Kidney (tissue), 14 donors: ENCODE results near the gene NIPAL1. TPM values are rescaled to one million over a fixed set of nuclear protein-coding genes. Genes with fewer than 3 reads are reported as not detected.

Experiments
- DNase-seq, 5 donors: peaks; one replicate each; pipeline ENCODE4 v3.0.0-alpha.2; 2013 to 2020
- FAIRE-seq: peaks from 2 replicates; lab custom pipeline; 2012; peaks lifted over from hg19 to GRCh38; lab: Jason Lieb, UNC
- H3K27ac ChIP-seq, 2 donors: one replicate each; pipeline ENCODE4 v1.7.0; 2013; ENCODE audit warnings: low read depth in 2 of 2, low read length in 2 of 2, inconsistent platforms in 1 of 2
- H3K27me3 ChIP-seq: one replicate; pipeline ENCODE4 v1.7.1; 2013; ENCODE audit warnings: low read length, inconsistent platforms; ENCODE audit not compliant: control insufficient read depth, insufficient read depth
- H3K36me3 ChIP-seq, 3 donors: one replicate each; pipeline versions ENCODE4 v1.7.0 to v1.7.1; 2013; ENCODE audit warnings: low read length in 3 of 3, control low read depth in 1 of 3, inconsistent platforms in 1 of 3; ENCODE audit not compliant: insufficient read depth in 3 of 3, control insufficient read depth in 2 of 3
- H3K4me1 ChIP-seq, 3 donors: one replicate each; pipeline versions ENCODE4 v1.7.0 to v1.7.1; 2013; ENCODE audit warnings: low read length in 3 of 3, inconsistent platforms in 1 of 3, low read depth in 1 of 3; ENCODE audit not compliant: control insufficient read depth in 2 of 3, insufficient read depth in 2 of 3
- H3K4me3 ChIP-seq, 3 donors: one replicate each; pipeline versions ENCODE4 v1.7.0 to v1.8.1; 2013; ENCODE audit warnings: low read length in 3 of 3, control low read depth in 1 of 3, inconsistent platforms in 1 of 3
- H3K9ac ChIP-seq, 3 donors: one replicate each; pipeline versions ENCODE4 v1.7.0 to v1.7.1; 2013; ENCODE audit warnings: low read length in 3 of 3, control low read depth in 1 of 3, inconsistent platforms in 1 of 3
- H3K9me3 ChIP-seq, 3 donors: one replicate each; pipeline versions ENCODE4 v1.7.0 to v1.7.1; 2013; ENCODE audit warnings: low read length in 3 of 3, control low read depth in 1 of 3, inconsistent platforms in 1 of 3; ENCODE audit not compliant: control insufficient read depth in 2 of 3, insufficient read depth in 1 of 3
- CTCF ChIP-seq: IDR thresholded peaks from 3 replicates; pipeline ENCODE4 v1.5.1; 2012; ENCODE audit warnings: mild to moderate bottlenecking, moderate library complexity, borderline replicate concordance; ENCODE audit not compliant: insufficient read depth; ENCODE audit errors: extremely low read depth
- intact Hi-C: fragments of 100-400 bp; cut with DNase I; formaldehyde crosslinking; loops from one replicate; pipeline ENCODE4 v1.11.1; 2022
- polyA plus RNA-seq: library from polyadenylated mRNA; stranded (reverse); fragments of 350-450 nt; fragmentation: Illumina TruSeq; extraction: RNeasy Lipid Tissue Mini Kit (QIAGEN cat#74804); gene quantifications from one replicate; pipeline ENCODE4 v1.2.3, GENCODE V29; 2014; ENCODE audit warnings: low read depth, low replicate concordance; ENCODE audit not compliant: insufficient read depth
- total RNA-seq: library from RNA; stranded (reverse); fragmentation: NEBNext Ultra II Directional; extraction: Animal tissue kit (Norgen Biotek cat#: 25700); gene quantifications from one replicate; pipeline ENCODE4 v1.2.1, GENCODE V29; 2021
- donor health status: control.
- donor health status: control.
- donor health status: control.
- donor health status: control.
- donor health status: control.
- donor health status: DM: yes; HTN: yes; CAD: no.
- donor health status: Normal renal cell carcinoma (clear cell type).

Gene NIPAL1
- total and polyA plus RNA-seq, 2 donors from 2014 or later = 1.4 to 6.9 TPM

GRCh38 chr4:48078862-48079655, 62.5 kb downstream of the NIPAL1 start:
- intact Hi-C loops = no loop called here
- no peaks in the 10 kb centered on the region for H3K36me3 ChIP-seq
- FAIRE-seq (no peak), DNase-seq (no peak)
- H3K9ac ChIP-seq = no peak overlapping the region
- TF ChIP-seq CTCF = no peak
- H3K4me1 ChIP-seq = peaks cover 0 to 3% (median 0%) of the 10 kb centered on the region in 3 donors
- H3K9me3 ChIP-seq = no peaks in the 10 kb centered on the region
- no peak overlapping the region for H3K27ac ChIP-seq
- H3K27me3 ChIP-seq = no peaks in the 10 kb centered on the region
- H3K4me3 ChIP-seq = no peak overlapping the region

DNA sequence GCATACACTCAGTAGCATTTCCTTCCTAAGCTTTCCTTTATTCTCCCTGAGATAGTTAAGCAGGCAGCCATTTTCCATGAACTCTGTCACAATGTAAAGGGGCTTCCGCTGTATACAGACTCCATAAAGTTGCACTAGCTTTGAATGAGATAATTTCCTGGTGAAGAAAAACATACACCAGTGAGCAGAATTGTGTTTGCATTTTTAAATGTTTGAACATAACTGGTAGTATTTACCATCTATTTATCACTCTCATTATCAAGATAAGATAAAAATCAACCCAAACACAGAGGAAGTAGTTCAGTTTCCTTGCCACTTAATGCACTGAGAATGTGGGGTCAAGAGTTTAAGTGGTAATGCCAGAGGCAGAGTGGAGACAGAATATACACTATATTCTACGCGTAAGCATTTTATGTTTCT, 63.4 kb downstream of the NIPAL1 start:
- no peaks in the 10 kb centered on the region for H3K9me3 ChIP-seq
- no peak for FAIRE-seq
- DNase-seq = peak in 1 of 5 donors; percentile 37
- no peak overlapping the region for H3K27ac ChIP-seq
- no peak for TF ChIP-seq CTCF
- H3K27me3 ChIP-seq = no peaks in the 10 kb centered on the region
- intact Hi-C loops = no loop called here
- H3K36me3 ChIP-seq = no peaks in the 10 kb centered on the region
- H3K4me1 ChIP-seq = peaks cover 0 to 3% (median 0%) of the 10 kb centered on the region in 3 donors
- no peak overlapping the region for H3K9ac ChIP-seq
- no peak overlapping the region for H3K4me3 ChIP-seq

DNA sequence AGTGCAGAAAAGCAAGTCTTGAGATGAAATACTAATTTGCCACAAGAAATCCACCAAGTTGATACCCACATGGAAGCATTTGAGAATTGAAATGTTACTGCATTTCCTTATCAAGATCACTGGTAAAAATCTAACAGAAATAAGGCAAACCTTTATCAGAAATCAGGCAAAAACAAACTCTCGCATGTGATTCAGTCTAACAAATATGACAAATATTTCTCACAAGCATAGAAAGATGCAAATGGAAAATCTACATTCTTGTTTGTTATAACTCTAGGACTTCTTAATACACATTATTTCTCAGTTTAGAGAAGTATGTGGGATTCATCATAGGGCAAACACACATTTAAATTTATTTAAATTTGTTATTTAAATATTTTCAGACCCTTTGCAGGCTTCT, 64.6 kb downstream of the NIPAL1 start:
- intact Hi-C loops = no loop called here
- H3K4me1 ChIP-seq = peaks cover 0 to 3% (median 0%) of the 10 kb centered on the region in 3 donors
- no peaks in the 10 kb centered on the region for H3K36me3 ChIP-seq
- H3K9ac ChIP-seq = no peak overlapping the region
- no peaks in the 10 kb centered on the region for H3K27me3 ChIP-seq
- H3K4me3 ChIP-seq = no peak overlapping the region
- TF ChIP-seq CTCF = no peak
- no peak for DNase-seq
- FAIRE-seq = no peak
- H3K9me3 ChIP-seq = no peaks in the 10 kb centered on the region
- H3K27ac ChIP-seq = no peak overlapping the region
